HG03457 (cell line): ENCODE data around the gene FAM83E.
"Not testable (repeated sequence)": the region's sequence is repeated elsewhere in the genome, so short reads cannot be mapped to it uniquely, and the experiment has no call there.

ENCODE experiments used
- ATAC-seq: cut with Tn5 transposase; IDR thresholded peaks from one replicate; pipeline ENCODE4 v1.9.1; 2021; ENCODE audit warnings: moderate number of reproducible peaks; ENCODE audit not compliant: unreplicated experiment

The FAM83E gene

DNA sequence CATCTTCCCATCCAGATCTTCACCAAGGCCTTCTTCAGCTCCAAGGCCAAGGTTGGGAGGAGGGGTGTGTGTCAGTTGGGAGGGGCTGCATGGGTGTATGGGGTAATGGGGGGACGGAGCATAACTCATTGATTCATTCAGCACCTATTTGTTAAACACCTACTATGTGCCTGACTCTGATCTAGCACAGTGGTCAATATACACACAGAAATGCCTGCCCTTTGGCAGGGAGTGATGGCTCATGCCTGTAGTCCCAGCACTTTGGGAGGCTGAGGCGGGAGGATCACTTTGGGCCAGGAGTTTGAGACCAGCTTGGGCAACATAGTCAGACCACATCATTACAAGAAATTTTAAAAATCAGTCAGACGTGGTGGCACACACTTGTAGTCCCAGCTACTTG lies 27.5 kb downstream of the FAM83E start:
- no peak for ATAC-seq

DNA sequence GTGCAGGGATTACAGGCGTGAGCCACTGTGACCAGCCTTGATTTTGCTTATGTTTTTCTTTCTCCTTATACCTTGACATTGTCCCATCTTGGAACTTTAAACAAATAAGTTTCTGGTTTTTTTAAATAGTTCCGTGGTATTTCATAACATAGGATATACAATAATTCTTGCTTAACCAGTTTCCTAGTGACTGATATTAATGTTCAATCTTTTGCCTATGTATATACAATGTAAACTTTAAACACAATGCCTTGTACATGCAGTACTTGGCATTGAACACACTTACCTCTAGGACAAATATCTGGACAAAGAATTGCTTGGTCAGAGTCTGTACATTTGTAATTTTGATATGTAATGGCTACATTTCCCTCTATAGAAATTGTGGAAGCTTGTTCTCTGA lies 32.7 kb downstream of the FAM83E start:
- ATAC-seq, result no peak

DNA sequence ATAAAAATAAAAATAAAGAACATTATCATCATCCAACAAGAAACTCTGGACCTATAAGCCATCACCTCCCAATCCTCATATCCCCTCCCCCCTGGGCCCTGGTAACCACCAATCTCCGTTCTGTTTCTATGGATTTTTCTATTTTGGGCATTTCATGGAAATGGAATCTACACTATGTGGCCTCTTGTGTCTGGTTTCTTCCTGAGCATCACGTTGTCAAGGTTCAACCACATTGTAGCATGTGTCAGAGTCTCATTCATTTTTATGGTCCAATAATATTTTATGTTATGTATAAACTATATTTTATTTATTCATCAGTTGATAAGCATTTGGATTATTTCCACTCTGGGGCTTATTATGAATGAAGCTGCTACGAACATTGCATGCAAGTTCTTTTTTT lies 36.0 kb downstream of the FAM83E start:
- ATAC-seq, result no peak

DNA sequence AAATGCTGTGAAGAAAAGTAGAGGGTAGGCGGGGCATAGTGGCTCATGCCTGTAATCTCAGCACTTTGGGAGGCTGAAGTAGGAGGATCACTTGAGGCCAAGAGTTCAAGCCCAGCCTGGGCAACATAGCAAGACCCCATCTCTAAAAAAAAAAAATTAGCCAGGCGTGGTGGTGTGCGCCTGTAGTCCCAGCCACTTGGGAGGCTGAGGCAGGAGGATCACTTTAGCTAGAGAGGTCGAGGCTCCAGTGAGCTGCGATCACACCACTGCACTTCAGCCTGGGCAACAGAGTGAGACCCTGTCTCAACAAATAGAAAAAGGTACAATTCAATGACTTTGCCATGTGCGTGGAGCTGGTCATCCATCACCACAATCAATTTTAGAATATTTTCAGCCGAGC lies 37.0 kb downstream of the FAM83E start:
- not testable (repeated sequence) for ATAC-seq

DNA sequence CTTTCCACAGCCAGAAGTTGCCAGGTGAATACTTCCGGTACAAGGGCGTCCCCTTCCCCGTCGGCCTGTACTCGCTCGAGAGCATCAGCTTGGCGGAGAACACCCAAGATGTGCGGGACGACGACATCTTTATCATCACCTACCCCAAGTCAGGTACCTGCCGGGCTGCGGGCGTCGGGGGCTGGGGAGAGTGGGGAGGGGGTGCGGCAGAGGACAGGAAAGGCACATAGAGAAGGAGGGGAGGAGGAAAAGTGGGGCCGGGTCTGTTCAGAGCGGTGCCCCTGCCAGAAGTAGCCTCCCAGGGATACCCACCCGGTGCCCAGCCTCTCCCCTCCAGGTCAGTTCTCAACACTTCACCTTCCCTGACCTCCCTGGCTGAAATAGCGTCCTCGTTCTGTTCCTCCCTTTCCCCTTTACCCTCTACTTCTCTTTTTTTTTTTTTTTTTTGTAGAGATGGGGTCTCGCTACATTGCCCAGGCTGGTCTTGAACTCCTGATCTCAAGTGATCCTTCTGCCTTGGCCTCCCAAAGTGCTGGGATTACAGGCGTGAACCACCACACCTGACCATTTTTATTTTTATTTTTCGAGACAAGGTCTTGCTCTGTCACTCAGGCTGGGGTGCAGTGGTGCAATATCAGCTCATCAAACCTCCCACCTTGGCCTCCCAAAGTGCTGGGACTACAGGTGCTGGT lies 38.8 kb downstream of the FAM83E start:
- ATAC-seq, result no peak

DNA sequence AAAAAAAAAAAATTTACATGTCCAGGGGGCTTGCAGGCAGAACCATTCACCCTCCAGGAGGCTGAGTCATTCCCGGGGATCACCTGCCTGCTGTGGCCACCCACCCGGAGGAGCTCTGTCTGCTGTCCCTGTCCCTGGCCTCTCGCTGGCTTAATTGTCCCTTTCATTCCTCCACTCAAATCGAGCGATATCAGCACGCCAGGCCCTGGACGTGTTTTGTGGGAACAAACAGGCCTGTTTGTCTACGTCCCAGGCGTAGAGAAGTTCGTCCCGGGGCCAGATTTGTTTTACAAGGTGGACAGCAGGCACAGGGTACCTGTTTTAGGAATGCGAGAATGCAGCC lies 41.7 kb downstream of the FAM83E start:
- ATAC-seq, result no peak

DNA sequence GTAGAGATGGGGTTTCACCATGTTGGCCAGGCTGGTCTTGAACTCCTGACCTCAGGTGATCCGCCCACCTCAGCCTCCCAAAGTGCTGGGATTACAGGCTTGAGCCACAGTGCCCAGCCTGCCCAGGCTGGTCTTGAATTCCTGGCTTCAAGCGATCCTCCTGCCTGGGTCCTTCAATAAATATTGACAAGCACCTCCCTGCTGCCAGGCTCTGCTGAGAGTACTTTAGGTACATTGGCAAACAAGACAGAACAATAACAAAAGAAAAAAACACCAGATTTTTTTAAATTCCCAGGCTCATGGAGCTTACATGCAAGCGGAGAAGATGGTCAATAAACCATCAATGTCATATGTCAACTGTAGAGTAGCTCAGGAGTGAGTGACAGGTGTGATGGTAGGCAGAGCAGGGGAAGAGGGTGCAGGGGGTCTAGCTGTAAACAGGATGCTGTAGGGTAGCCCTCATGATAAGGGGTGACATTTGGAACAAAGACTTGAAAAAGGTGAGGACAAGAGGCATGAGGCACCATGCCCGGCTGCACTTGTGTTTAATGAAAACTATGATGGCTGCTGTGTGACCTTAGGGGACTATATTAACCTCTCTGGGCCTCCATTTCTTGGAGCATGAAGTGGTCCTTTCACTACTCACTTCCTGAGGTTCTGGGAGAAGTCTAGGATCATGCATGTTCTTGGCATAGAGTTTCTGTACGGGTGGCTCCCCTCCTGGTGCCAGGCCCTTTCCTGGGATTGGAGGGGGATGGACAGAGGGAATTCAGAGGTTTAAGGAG lies 43.3 kb downstream of the FAM83E start:
- no peak for ATAC-seq

DNA sequence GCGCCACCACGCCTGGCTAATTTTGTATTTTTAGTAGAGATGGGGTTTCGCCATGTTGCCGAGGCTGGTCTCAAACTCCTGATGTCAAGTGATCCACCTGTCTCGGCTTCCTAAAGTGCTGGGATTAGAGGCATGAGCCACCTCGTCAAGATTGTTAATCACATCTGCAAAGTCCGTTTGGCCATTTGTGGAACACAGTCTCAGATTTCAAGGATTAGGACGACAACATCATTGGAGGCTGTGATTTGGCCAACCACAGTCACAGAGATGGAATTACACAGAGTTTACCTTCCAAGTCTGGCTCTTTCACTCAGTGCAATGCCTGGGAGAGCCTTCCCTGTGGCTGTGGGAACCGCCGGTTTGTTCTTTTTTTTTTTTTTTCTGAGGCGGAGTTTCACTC lies 45.1 kb downstream of the FAM83E start:
- no peak for ATAC-seq

DNA sequence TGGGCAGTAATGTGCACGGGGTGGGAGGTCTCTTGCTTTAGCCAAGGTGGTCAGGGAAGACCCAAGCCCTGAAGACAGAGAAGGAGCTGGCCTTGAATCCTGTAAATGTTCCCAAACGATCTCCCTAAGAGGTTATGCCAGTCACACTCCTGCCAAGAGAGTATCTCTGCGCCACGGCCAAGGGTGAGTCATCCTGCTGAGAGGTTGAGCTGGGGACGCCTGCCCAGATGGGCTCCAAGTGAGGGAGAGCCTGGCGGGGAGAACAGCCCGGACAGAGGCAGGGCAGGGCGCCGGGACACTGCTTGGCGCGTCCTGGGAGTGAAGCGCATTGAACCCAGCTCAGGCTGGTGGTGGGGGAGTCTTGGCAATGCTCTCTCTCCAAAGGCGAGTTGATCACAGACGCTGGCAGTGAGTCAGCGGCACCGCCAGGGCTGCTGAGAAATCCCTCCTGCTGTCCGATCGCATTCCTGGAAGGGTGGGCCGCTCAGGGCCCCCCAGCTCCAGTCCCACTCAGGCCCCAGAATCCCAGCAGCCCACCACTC lies 46.5 kb downstream of the FAM83E start:
- no peak for ATAC-seq

DNA sequence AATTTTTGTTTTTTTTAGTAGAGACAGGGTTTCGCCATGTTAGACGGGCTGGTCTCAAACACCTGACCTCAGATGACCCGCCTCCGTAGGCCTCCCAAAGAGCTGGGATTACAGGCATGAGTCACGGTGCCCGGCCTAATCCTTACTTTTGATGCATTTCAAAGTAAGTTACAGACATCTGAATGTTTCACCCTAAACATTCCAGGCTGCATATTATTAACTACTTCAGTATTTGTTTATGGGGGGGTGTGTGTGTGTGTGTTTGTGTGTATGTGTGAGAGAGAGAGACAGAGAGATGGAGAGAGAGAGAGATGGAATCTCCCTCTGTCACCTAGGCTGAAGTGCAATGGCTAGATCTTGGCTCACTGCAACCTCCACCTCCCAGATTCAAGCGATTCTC lies 49.8 kb downstream of the FAM83E start:
- ATAC-seq, result no peak
